Kidney (tissue), 14 donors: ENCODE results near the gene CAMK4. TPM values are rescaled to one million over a fixed set of nuclear protein-coding genes. Genes with fewer than 3 reads are reported as not detected.
A peak's percentile ranks its signal among the peaks of the same experiment; 100 is the strongest.

Experiments used
- DNase-seq, 5 donors: peaks; one replicate each; pipeline ENCODE4 v3.0.0-alpha.2; 2013 to 2020
- FAIRE-seq: peaks from 2 replicates; lab custom pipeline; 2012; peaks lifted over from hg19 to GRCh38; lab: Jason Lieb, UNC
- H3K27ac ChIP-seq, 2 donors: one replicate each; pipeline ENCODE4 v1.7.0; 2013; ENCODE audit warnings: low read depth in 2 of 2, low read length in 2 of 2, inconsistent platforms in 1 of 2
- H3K27me3 ChIP-seq: one replicate; pipeline ENCODE4 v1.7.1; 2013; ENCODE audit warnings: low read length, inconsistent platforms; ENCODE audit not compliant: control insufficient read depth, insufficient read depth
- H3K36me3 ChIP-seq, 3 donors: one replicate each; pipeline versions ENCODE4 v1.7.0 to v1.7.1; 2013; ENCODE audit warnings: low read length in 3 of 3, control low read depth in 1 of 3, inconsistent platforms in 1 of 3; ENCODE audit not compliant: insufficient read depth in 3 of 3, control insufficient read depth in 2 of 3
- H3K4me1 ChIP-seq, 3 donors: one replicate each; pipeline versions ENCODE4 v1.7.0 to v1.7.1; 2013; ENCODE audit warnings: low read length in 3 of 3, inconsistent platforms in 1 of 3, low read depth in 1 of 3; ENCODE audit not compliant: control insufficient read depth in 2 of 3, insufficient read depth in 2 of 3
- H3K4me3 ChIP-seq, 3 donors: one replicate each; pipeline versions ENCODE4 v1.7.0 to v1.8.1; 2013; ENCODE audit warnings: low read length in 3 of 3, control low read depth in 1 of 3, inconsistent platforms in 1 of 3
- H3K9ac ChIP-seq, 3 donors: one replicate each; pipeline versions ENCODE4 v1.7.0 to v1.7.1; 2013; ENCODE audit warnings: low read length in 3 of 3, control low read depth in 1 of 3, inconsistent platforms in 1 of 3
- H3K9me3 ChIP-seq, 3 donors: one replicate each; pipeline versions ENCODE4 v1.7.0 to v1.7.1; 2013; ENCODE audit warnings: low read length in 3 of 3, control low read depth in 1 of 3, inconsistent platforms in 1 of 3; ENCODE audit not compliant: control insufficient read depth in 2 of 3, insufficient read depth in 1 of 3
- CTCF ChIP-seq: IDR thresholded peaks from 3 replicates; pipeline ENCODE4 v1.5.1; 2012; ENCODE audit warnings: mild to moderate bottlenecking, moderate library complexity, borderline replicate concordance; ENCODE audit not compliant: insufficient read depth; ENCODE audit errors: extremely low read depth
- intact Hi-C: fragments of 100-400 bp; cut with DNase I; formaldehyde crosslinking; loops from one replicate; pipeline ENCODE4 v1.11.1; 2022
- polyA plus RNA-seq: library from polyadenylated mRNA; stranded (reverse); fragments of 350-450 nt; fragmentation: Illumina TruSeq; extraction: RNeasy Lipid Tissue Mini Kit (QIAGEN cat#74804); gene quantifications from one replicate; pipeline ENCODE4 v1.2.3, GENCODE V29; 2014; ENCODE audit warnings: low read depth, low replicate concordance; ENCODE audit not compliant: insufficient read depth
- total RNA-seq: library from RNA; stranded (reverse); fragmentation: NEBNext Ultra II Directional; extraction: Animal tissue kit (Norgen Biotek cat#: 25700); gene quantifications from one replicate; pipeline ENCODE4 v1.2.1, GENCODE V29; 2021
- donor health status: control.
- donor health status: control.
- donor health status: control.
- donor health status: control.
- donor health status: control.
- donor health status: DM: yes; HTN: yes; CAD: no.
- donor health status: Normal renal cell carcinoma (clear cell type).

The CAMK4 gene
- total and polyA plus RNA-seq, 2 donors from 2014 or later, result 0.37 to 4.7 TPM

DNA sequence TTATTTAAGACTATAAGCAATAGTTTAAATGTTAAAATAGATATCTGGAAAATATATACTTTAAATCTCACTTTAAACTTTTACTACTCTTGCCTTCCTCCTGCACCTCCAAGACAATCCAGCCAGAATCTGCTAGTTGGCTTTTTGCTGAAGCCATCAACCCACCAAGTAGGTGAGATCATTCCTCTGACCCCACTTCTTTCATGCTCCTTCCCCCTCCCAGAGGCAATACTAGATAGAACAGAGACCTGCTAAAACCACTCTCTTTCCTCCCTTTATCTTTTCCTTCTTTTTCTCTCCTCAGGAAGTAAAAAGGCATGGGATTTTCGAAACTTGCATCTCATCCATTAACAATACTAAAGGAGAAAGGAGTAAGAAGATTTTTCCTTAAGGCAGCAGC lies 30.1 kb upstream of the CAMK4 start:
- Histone ChIP-seq H3K9ac (no peak overlapping the region), H3K9me3 (no peaks in the 10 kb centered on the region), H3K27me3 (no peaks in the 10 kb centered on the region), H3K4me3 (no peak overlapping the region), H3K4me1 (no peaks in the 10 kb centered on the region), H3K27ac (no peak overlapping the region), H3K36me3 (no peaks in the 10 kb centered on the region)
- FAIRE-seq (no peak), DNase-seq (no peak)
- no peak for TF ChIP-seq CTCF
- intact Hi-C loops, result no loop called here

GRCh38 chr5:111194925-111195324 lies 29.3 kb upstream of the CAMK4 start:
- Histone ChIP-seq H3K4me1 (no peaks in the 10 kb centered on the region), H3K4me3 (no peak overlapping the region), H3K27me3 (no peaks in the 10 kb centered on the region), H3K36me3 (no peaks in the 10 kb centered on the region), H3K27ac (no peak overlapping the region), H3K9ac (no peak overlapping the region), H3K9me3 (no peaks in the 10 kb centered on the region)
- DNase-seq (no peak), FAIRE-seq (no peak)
- TF ChIP-seq CTCF, result no peak
- intact Hi-C loops, result no loop called here

DNA sequence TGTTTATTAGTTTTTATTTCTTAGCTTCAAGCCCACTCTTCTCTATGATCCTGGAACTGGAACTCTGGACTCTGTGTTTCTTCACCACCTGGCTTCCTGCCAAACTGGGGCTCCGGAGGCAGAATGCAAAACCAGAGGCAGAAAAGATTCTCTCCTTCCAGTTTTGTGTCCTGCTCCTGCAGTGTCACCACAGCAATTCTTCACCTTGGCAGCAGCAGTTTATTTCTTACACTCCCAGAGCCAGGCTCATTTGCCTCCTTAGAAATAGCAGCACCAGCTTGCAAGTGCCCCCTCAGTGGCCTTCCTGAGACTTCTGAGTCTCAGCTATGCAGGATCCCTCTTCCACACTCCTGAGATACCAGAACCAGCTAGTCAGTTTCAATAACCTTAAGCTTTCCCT lies 26.7 kb upstream of the CAMK4 start:
- no peak for FAIRE-seq
- H3K27me3 ChIP-seq, result no peaks in the 10 kb centered on the region
- DNase-seq, result peak in 3 of 5 donors; percentile 17 to 31 (median 21)
- H3K9ac ChIP-seq, result no peak overlapping the region
- TF ChIP-seq CTCF, result no peak
- H3K36me3 ChIP-seq, result no peaks in the 10 kb centered on the region
- no peaks in the 10 kb centered on the region for H3K4me1 ChIP-seq
- no peaks in the 10 kb centered on the region for H3K9me3 ChIP-seq
- H3K4me3 ChIP-seq, result no peak overlapping the region
- H3K27ac ChIP-seq, result no peak overlapping the region
- intact Hi-C loops, result no loop called here
